Measurements from ENCODE around the gene KSR1. TPM values are rescaled to one million over a fixed set of nuclear protein-coding genes. Genes with fewer than 3 reads are reported as not detected.

The KSR1 gene
- total and polyA plus RNA-seq, 10 of the 15 experiments (the other 5 are each of a cell fraction or from before 2014, with no cell fraction given), result 0.97 to 66.6 (median 22.9) TPM

- no peak for TF ChIP-seq ZBTB11 (CRISPR knock-in tag; IDR thresholded peaks at IDR 0.05)
Observed at GRCh38 chr17:27524594-27524993, 68.3 kb downstream of the KSR1 start (continued).

- no TSS peak for BruUV-seq (replicated peaks)
- Histone ChIP-seq H3K9me3 (replicated peaks; ENCODE audit: control insufficient read depth, insufficient read depth, low read length) (no peaks in the 10 kb centered on the region), H3K4me2 (ENCODE audit: control insufficient read depth, insufficient read depth) (no peak overlapping the region), H3K27me3 (replicated peaks in 1 of 2; ENCODE audit: control insufficient read depth in 2 of 2, insufficient read depth in 2 of 2, low read length in 1 of 2) (no peaks in the 10 kb centered on the region), H3K4me1 (ENCODE audit: control insufficient read depth, insufficient read depth, low read length) (peaks cover 21% of the 10 kb centered on the region), H4K20me1 (ENCODE audit: control insufficient read depth, insufficient read depth) (0 out of 2 replicates have a peak, but pooled peaks cover 2% of the 10 kb centered on the region), H3K36me3 (ENCODE audit: control insufficient read depth in 2 of 2, insufficient read depth in 2 of 2, low read length in 1 of 2) (peaks cover 0 to 3% of the 10 kb centered on the region in 2 experiments; a peak in 1 of 4 replicates), H2AFZ (ENCODE audit: control insufficient read depth, low read depth, low read length) (no peak overlapping the region), H3K27ac (ENCODE audit: control insufficient read depth, insufficient read depth) (no peak overlapping the region), H3K4me3 (no peak overlapping the region), H3K79me2 (ENCODE audit: control insufficient read depth, insufficient read depth, low read length) (peaks cover 47% of the 10 kb centered on the region), H3K9ac (ENCODE audit: control insufficient read depth, insufficient read depth, low read length) (no peak overlapping the region)
- in situ Hi-C loops (cut with MboI) (no loop called here), intact Hi-C loops (cut with micrococcal nuclease; ENCODE audit: unreplicated experiment) (no loop called here)
- DNase-seq (ENCODE audit: low read depth, low spot score) (no peak), FAIRE-seq (no peak), ATAC-seq (no peak)
- ChIA-PET CTCF (interaction anchor here (1.2 to 1.9 kb wide), 2 partner anchors 21 to 74 kb away, joined by 3 to 5 read pairs; no protein-coding TSS in a partner anchor), POLR2A (interaction anchor here (1.1 kb wide), 1 partner anchor 21 kb away, joined by 4 read pairs; no protein-coding TSS in a partner anchor), SMC1A (ENCODE audit: uncharacterized antibody, unreplicated experiment) (interaction anchor here (0.9 to 5.0 kb wide), 6 partner anchors 10 to 74 kb away, joined by 3 to 27 read pairs (median 4); no protein-coding TSS in a partner anchor), RAD21 (ENCODE audit: unreplicated experiment) (interaction anchor here (1.1 to 1.4 kb wide), 3 partner anchors 19 to 69 kb away, joined by 3 read pairs; partner anchors contain the start of gene KSR1)
- no peak for TF ChIP-seq SUZ12 (IDR thresholded peaks at IDR 0.05; ENCODE audit: unreplicated experiment)
- TF ChIP-seq KLF5 (IDR thresholded peaks at IDR 0.05; ENCODE audit: partially characterized antibody), result no peak
- TF ChIP-seq TCF3 (IDR thresholded peaks at IDR 0.05; ENCODE audit: borderline replicate concordance, insufficient read depth, low read depth, low read length), result no peak
- no peak for TF ChIP-seq CHD4 (IDR thresholded peaks at IDR 0.05)
- TF ChIP-seq RELB (IDR thresholded peaks at IDR 0.05; ENCODE audit: low read depth), result no peak
- TF ChIP-seq CBX5 (IDR thresholded peaks at IDR 0.05; ENCODE audit: low read depth), result no peak
- TF ChIP-seq NR2C2 (IDR thresholded peaks at IDR 0.05; ENCODE audit: borderline replicate concordance, control insufficient read depth, insufficient read length, low read depth), result no peak
- TF ChIP-seq CBFB (IDR thresholded peaks at IDR 0.05; ENCODE audit: low read depth), result no peak
- 97% methylated on average over 2 of the region's 2 CpGs for WGBS (ENCODE audit: insufficient coverage, insufficient replicate concordance, low lambda C conversion rate, missing lambda C conversion rate)
Observed at GRCh38 chr17:27525316-27525715, 69.1 kb downstream of the KSR1 start.

Measured in GM12878 (cell line).